ENCODE measurements around the gene DLX5. TPM values are rescaled to one million over a fixed set of nuclear protein-coding genes. Genes with fewer than 3 reads are reported as not detected.
A peak's percentile ranks its signal among the peaks of the same experiment; 100 is the strongest.

The DLX5 gene
- total RNA-seq, 4 donors from 2014 or later: 14.2 to 39.4 (median 31.5) TPM

- Histone ChIP-seq H3K27ac (no peak overlapping the region), H3K4me3 (no peak overlapping the region), H3K36me3 (peaks cover 4% of the 10 kb centered on the region), H3K27me3 (peaks cover 100% of the 10 kb centered on the region), H3K4me1 (peaks cover 65% of the 10 kb centered on the region), H3K9me3 (no peaks in the 10 kb centered on the region)
- WGBS: 35% methylated on average over 5 of the region's 5 CpGs
- TF ChIP-seq POLR2A (IDR thresholded peaks at IDR 0.05): no peak
- TF ChIP-seq EP300 (IDR thresholded peaks at IDR 0.05): no peak
- no peak for TF ChIP-seq POLR2AphosphoS5 (IDR thresholded peaks at IDR 0.05)
- no peak for TF ChIP-seq CTCF (IDR thresholded peaks at IDR 0.05)
- no peak for DNase-seq (ENCODE audit: low spot score in 2 of 2)
These were observed 4.9 kb downstream of the DLX5 start for GRCh38 chr7:97019710-97020225.

GRCh38 chr7:97018791-97019531, 5.7 kb downstream of the DLX5 start:
- TF ChIP-seq POLR2A (IDR thresholded peaks at IDR 0.05) (no peak), POLR2AphosphoS5 (IDR thresholded peaks at IDR 0.05) (no peak), EP300 (IDR thresholded peaks at IDR 0.05) (no peak), CTCF (IDR thresholded peaks at IDR 0.05) (no peak)
- H3K4me3 ChIP-seq: peak overlapping the region; percentile 26

GRCh38 chr7:97018126-97018601, 6.5 kb downstream of the DLX5 start:
- TF ChIP-seq POLR2AphosphoS5 (IDR thresholded peaks at IDR 0.05) (no peak), POLR2A (IDR thresholded peaks at IDR 0.05) (no peak), CTCF (IDR thresholded peaks at IDR 0.05) (no peak), EP300 (IDR thresholded peaks at IDR 0.05) (no peak)
- peaks cover 4% of the 10 kb centered on the region for H3K36me3 ChIP-seq
- H3K27ac ChIP-seq: no peak overlapping the region
- H3K4me3 ChIP-seq: peak overlapping the region; percentile 26
- peaks cover 100% of the 10 kb centered on the region for H3K27me3 ChIP-seq
- H3K9me3 ChIP-seq: no peaks in the 10 kb centered on the region
- WGBS: 22% methylated on average over 22 of the region's 22 CpGs
- no peak for DNase-seq (ENCODE audit: low spot score in 2 of 2)
- peaks cover 49% of the 10 kb centered on the region for H3K4me1 ChIP-seq

More at GRCh38 chr7:97018791-97019531, 5.7 kb downstream of the DLX5 start:
- Histone ChIP-seq H3K27ac (no peak overlapping the region), H3K4me1 (peaks cover 57% of the 10 kb centered on the region), H3K27me3 (peaks cover 100% of the 10 kb centered on the region), H3K9me3 (no peaks in the 10 kb centered on the region), H3K36me3 (peaks cover 4% of the 10 kb centered on the region)
- WGBS: 20% methylated on average over 19 of the region's 19 CpGs
- DNase-seq (ENCODE audit: low spot score in 2 of 2): no peak

GRCh38 chr7:97017192-97018125, 7.2 kb downstream of the DLX5 start:
- WGBS: 30% methylated on average over 37 of the region's 37 CpGs
- no peak for DNase-seq (ENCODE audit: low spot score in 2 of 2)
- peaks cover 4% of the 10 kb centered on the region for H3K36me3 ChIP-seq
- H3K27me3 ChIP-seq: peaks cover 100% of the 10 kb centered on the region
- no peaks in the 10 kb centered on the region for H3K9me3 ChIP-seq
- peak overlapping the region; percentile 26 for H3K4me3 ChIP-seq
- peaks cover 42% of the 10 kb centered on the region for H3K4me1 ChIP-seq
- TF ChIP-seq CTCF (IDR thresholded peaks at IDR 0.05): no peak
- no peak for TF ChIP-seq POLR2A (IDR thresholded peaks at IDR 0.05)
- no peak for TF ChIP-seq POLR2AphosphoS5 (IDR thresholded peaks at IDR 0.05)
- TF ChIP-seq EP300 (IDR thresholded peaks at IDR 0.05): no peak
- H3K27ac ChIP-seq: no peak overlapping the region

All from suprapubic skin (tissue), 4 donors.